Neural progenitor cell (in vitro differentiated cells): Measurements from ENCODE around the gene ALDH1B1. TPM values are rescaled to one million over a fixed set of nuclear protein-coding genes. Genes with fewer than 3 reads are reported as not detected.

Source experiments
- DNase-seq: peaks from one replicate; pipeline ENCODE4 v3.0.0-alpha.2; 2016; ENCODE audit warnings: low spot score
- H2AFZ ChIP-seq: fragments of 200-600 bp; sonication (generic); replicated peaks from 2 replicates; pipeline ENCODE4 v1.6.1; 2016; ENCODE audit warnings: antibody characterized with exemption
- H3F3A ChIP-seq: fragments of 200-600 bp; sonication (generic); 2 replicates; pipeline ENCODE4 v1.6.1; 2016; ENCODE audit warnings: antibody characterized with exemption, low read depth
- H3K27ac ChIP-seq: fragments of 200-600 bp; sonication (generic); 2 replicates; pipeline ENCODE4 v1.5.1; 2016; ENCODE audit warnings: mild to moderate bottlenecking
- H3K27me3 ChIP-seq: fragments of 200-600 bp; sonication (generic); 2 replicates; pipeline ENCODE4 v1.6.1; 2016; ENCODE audit warnings: mild to moderate bottlenecking, moderate library complexity
- H3K36me3 ChIP-seq: fragments of 200-600 bp; sonication (generic); 2 replicates; pipeline ENCODE4 v1.5.1; 2016
- H3K4me1 ChIP-seq: fragments of 200-600 bp; sonication (generic); 2 replicates; pipeline ENCODE4 v1.6.1; 2016; ENCODE audit warnings: mixed run types
- H3K4me2 ChIP-seq: fragments of 200-600 bp; sonication (generic); 2 replicates; pipeline ENCODE4 v1.6.1; 2016
- H3K4me3 ChIP-seq: fragments of 200-600 bp; sonication (generic); 2 replicates; pipeline ENCODE4 v1.5.1; 2016
- H3K79me2 ChIP-seq: fragments of 200-600 bp; sonication (generic); 2 replicates; pipeline ENCODE4 v1.6.1; 2016; ENCODE audit warnings: low read depth
- H3K9ac ChIP-seq: fragments of 200-600 bp; sonication (generic); 2 replicates; pipeline ENCODE4 v1.6.1; 2016
- H3K9me3 ChIP-seq: fragments of 200-600 bp; sonication (generic); 2 replicates; pipeline ENCODE4 v1.5.1; 2016; ENCODE audit warnings: low read depth
- H4K20me1 ChIP-seq: fragments of 200-600 bp; sonication (generic); 2 replicates; pipeline ENCODE4 v1.6.1; 2016; ENCODE audit warnings: low read depth
- H3K27ac Mint-ChIP-seq: 3 replicates; pipeline ENCODE4 v1.8.0; 2021; ENCODE audit warnings: mixed read lengths
- H3K27me3 Mint-ChIP-seq: 2 replicates; pipeline ENCODE4 v1.8.0; 2022; ENCODE audit warnings: low read depth, mild to moderate bottlenecking, inconsistent platforms, moderate library complexity, mixed read lengths; ENCODE audit not compliant: insufficient read depth
- H3K36me3 Mint-ChIP-seq: 3 replicates; pipeline ENCODE4 v1.8.0; 2021; ENCODE audit warnings: mixed read lengths
- H3K4me1 Mint-ChIP-seq: 3 replicates; pipeline ENCODE4 v1.8.0; 2021; ENCODE audit warnings: mixed read lengths
- H3K4me3 Mint-ChIP-seq: 3 replicates; pipeline ENCODE4 v1.8.0; 2021; ENCODE audit warnings: mild to moderate bottlenecking, moderate library complexity, mixed read lengths
- H3K9me3 Mint-ChIP-seq: 3 replicates; pipeline ENCODE4 v1.8.0; 2020; ENCODE audit warnings: mixed read lengths
- EZH2 ChIP-seq: fragments of 200-600 bp; sonication (generic); IDR thresholded peaks from 2 replicates; pipeline ENCODE4 v1.6.1; 2017; ENCODE audit warnings: antibody characterized with exemption, mild to moderate bottlenecking, moderate library complexity
- EZH2phosphoT487 ChIP-seq: fragments of 200-600 bp; sonication (generic); IDR thresholded peaks from 2 replicates; pipeline ENCODE4 v1.6.1; 2017; ENCODE audit warnings: antibody characterized with exemption
- total RNA-seq: library from RNA; depleted of rRNA; stranded (reverse); fragments of >200 nt; gene quantifications from 2 replicates; pipeline ENCODE4 v1.2.3, GENCODE V29; 2015; ENCODE audit warnings: low replicate concordance
- TF ChIP-seq, protein P1 (sequence below): fragments of 200-600 bp; sonication (generic); IDR thresholded peaks from 2 replicates; pipeline ENCODE4 v1.5.1; 2017; ENCODE audit warnings: antibody characterized with exemption, mild to moderate bottlenecking

Gene ALDH1B1
- total RNA-seq, 1 donor from 2014 or later = 32.9 TPM

DNA sequence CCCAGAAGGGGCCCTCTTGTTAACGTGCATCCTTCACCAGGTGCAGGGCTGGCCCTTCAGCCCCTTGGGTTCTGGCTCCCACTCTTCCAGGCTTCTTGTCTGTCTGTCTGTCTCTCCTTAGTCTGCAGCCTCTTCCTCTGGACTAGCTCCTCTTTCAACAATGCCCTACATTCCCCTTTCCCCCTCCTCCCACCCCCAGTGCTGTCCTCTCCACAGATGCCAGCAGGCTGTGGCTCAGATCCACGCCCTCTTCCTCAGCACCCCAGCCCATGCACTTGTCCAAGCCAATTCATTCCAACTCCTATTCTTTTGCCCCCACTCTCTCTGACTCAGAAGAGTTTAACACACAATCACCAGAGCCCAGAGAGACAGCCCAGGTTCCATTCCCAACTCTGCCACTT is 45.2 kb upstream of the ALDH1B1 start:
- Mint-ChIP-seq H3K9me3 (peaks cover 2% of the 10 kb centered on the region), H3K27ac (peak overlapping the region; percentile 11), H3K4me3 (no peak overlapping the region), H3K36me3 (no peaks in the 10 kb centered on the region), H3K4me1 (peaks cover 20% of the 10 kb centered on the region), H3K27me3 (peaks cover 15% of the 10 kb centered on the region)
- Histone ChIP-seq H3F3A (no peaks in the 10 kb centered on the region), H3K79me2 (no peaks in the 10 kb centered on the region), H3K27me3 (peaks cover 8% of the 10 kb centered on the region), H3K36me3 (no peaks in the 10 kb centered on the region), H3K9ac (no peak overlapping the region), H3K4me2 (peak overlapping the region; percentile 66), H3K4me3 (no peak overlapping the region), H3K4me1 (peaks cover 30% of the 10 kb centered on the region), H2AFZ (peak overlapping the region; percentile 85), H3K9me3 (no peaks in the 10 kb centered on the region), H4K20me1 (no peaks in the 10 kb centered on the region), H3K27ac (no peak overlapping the region)
- TF ChIP-seq EZH2 (no peak), EZH2phosphoT487 (no peak)
- TF ChIP-seq, protein P1, sequence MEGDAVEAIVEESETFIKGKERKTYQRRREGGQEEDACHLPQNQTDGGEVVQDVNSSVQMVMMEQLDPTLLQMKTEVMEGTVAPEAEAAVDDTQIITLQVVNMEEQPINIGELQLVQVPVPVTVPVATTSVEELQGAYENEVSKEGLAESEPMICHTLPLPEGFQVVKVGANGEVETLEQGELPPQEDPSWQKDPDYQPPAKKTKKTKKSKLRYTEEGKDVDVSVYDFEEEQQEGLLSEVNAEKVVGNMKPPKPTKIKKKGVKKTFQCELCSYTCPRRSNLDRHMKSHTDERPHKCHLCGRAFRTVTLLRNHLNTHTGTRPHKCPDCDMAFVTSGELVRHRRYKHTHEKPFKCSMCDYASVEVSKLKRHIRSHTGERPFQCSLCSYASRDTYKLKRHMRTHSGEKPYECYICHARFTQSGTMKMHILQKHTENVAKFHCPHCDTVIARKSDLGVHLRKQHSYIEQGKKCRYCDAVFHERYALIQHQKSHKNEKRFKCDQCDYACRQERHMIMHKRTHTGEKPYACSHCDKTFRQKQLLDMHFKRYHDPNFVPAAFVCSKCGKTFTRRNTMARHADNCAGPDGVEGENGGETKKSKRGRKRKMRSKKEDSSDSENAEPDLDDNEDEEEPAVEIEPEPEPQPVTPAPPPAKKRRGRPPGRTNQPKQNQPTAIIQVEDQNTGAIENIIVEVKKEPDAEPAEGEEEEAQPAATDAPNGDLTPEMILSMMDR = no peak
- no peak for DNase-seq

DNA sequence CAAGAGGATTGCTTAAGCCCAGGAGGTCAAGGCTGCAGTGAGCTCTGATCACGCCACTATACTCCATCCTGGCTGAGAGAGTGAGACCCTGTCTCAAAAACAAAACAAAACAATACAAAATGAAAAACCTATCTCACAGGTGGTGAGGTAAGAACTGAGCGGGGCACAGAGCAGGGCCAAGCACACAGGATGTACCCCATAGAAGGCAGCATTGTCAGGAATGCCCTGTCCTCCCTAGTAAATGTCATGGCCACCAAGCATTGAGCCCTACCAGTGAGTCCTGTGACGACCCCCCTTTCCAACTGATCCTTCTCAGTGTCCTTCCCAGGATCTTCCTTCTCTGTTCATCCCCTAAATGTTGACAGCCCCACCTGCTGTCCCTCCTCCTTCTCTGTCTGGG is 44.6 kb upstream of the ALDH1B1 start:
- Histone ChIP-seq H3K9me3 (no peaks in the 10 kb centered on the region), H3K4me2 (no peak overlapping the region), H2AFZ (no peak overlapping the region), H3K79me2 (no peaks in the 10 kb centered on the region), H3K36me3 (no peaks in the 10 kb centered on the region), H3K27me3 (peaks cover 8% of the 10 kb centered on the region), H4K20me1 (no peaks in the 10 kb centered on the region), H3K27ac (no peak overlapping the region), H3K4me3 (no peak overlapping the region), H3F3A (no peaks in the 10 kb centered on the region), H3K9ac (no peak overlapping the region), H3K4me1 (peaks cover 37% of the 10 kb centered on the region)
- TF ChIP-seq EZH2 (no peak), EZH2phosphoT487 (no peak)
- TF ChIP-seq, protein P1 = no peak
- H3K4me3 Mint-ChIP-seq = no peak overlapping the region
- no peaks in the 10 kb centered on the region for H3K36me3 Mint-ChIP-seq
- peaks cover 2% of the 10 kb centered on the region for H3K9me3 Mint-ChIP-seq
- no peak for DNase-seq
- peaks cover 18% of the 10 kb centered on the region for H3K27me3 Mint-ChIP-seq
- peak overlapping the region; percentile 31 for H3K27ac Mint-ChIP-seq
- peaks cover 26% of the 10 kb centered on the region for H3K4me1 Mint-ChIP-seq

DNA sequence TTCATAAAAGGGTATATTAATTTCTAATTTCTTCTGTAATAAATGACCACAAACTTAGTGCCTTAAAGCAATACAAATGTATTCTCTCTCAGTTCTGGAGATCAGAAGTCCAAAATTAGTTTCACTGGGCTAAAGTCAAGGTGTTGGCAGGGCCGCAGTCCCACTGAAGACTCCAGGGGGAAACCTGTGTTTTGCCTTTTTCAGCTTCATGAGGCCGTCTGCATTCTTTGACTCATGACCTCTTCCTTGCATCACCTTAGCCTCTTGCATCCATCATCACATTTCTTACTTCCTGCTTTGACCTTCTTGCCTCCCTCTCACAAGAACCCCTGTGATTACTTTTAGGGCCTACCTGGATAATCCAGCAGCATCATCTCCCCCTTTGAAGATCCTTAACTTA is 42.0 kb upstream of the ALDH1B1 start:
- Histone ChIP-seq H3K4me2 (no peak overlapping the region), H3K9me3 (no peaks in the 10 kb centered on the region), H3K4me1 (peaks cover 37% of the 10 kb centered on the region), H2AFZ (no peak overlapping the region), H3F3A (no peaks in the 10 kb centered on the region), H3K27me3 (peaks cover 8% of the 10 kb centered on the region), H3K27ac (no peak overlapping the region), H3K79me2 (no peaks in the 10 kb centered on the region), H3K9ac (no peak overlapping the region), H3K4me3 (no peak overlapping the region), H4K20me1 (no peaks in the 10 kb centered on the region), H3K36me3 (no peaks in the 10 kb centered on the region)
- no peak for DNase-seq
- Mint-ChIP-seq H3K4me3 (no peak overlapping the region), H3K9me3 (peaks cover 2% of the 10 kb centered on the region), H3K36me3 (no peaks in the 10 kb centered on the region), H3K27ac (no peak overlapping the region), H3K27me3 (peaks cover 14% of the 10 kb centered on the region), H3K4me1 (peaks cover 23% of the 10 kb centered on the region)
- TF ChIP-seq EZH2phosphoT487 (no peak), EZH2 (no peak)
- TF ChIP-seq, protein P1 = no peak
